CD4-positive, alpha-beta T cell (primary cell): Measurements from ENCODE around the gene ZSCAN18. TPM values are rescaled to one million over a fixed set of nuclear protein-coding genes. Genes with fewer than 3 reads are reported as not detected.

Experiments used
- ATAC-seq: fragments of 200-7000 bp; cut with Tn5 transposase; one replicate; pipeline ENCODE4 v1.10.0; 2022; ENCODE audit warnings: mild to moderate bottlenecking; ENCODE audit not compliant: poor library complexity
- CTCF ChIA-PET: fragments of 350-600 bp; sonication (Branson Sonifier 250); formaldehyde crosslinking; loops from one replicate; lab custom pipeline; 2021; ENCODE audit warnings: antibody characterized with exemption, inconsistent platforms; lab: Charles Lee
- POLR2A ChIA-PET: fragments of 350-600 bp; sonication (Branson Sonifier 250); formaldehyde crosslinking; loops from one replicate; lab custom pipeline; 2021; ENCODE audit warnings: antibody characterized with exemption, inconsistent platforms; lab: Charles Lee
- DNase-seq, 14 experiments: peaks; one replicate each; pipeline ENCODE4 v3.0.0-alpha.2; 2013 to 2020; ENCODE audit warnings: mixed read lengths in 2 of 14
- H3K27ac ChIP-seq, 2 donors: one replicate each; pipeline versions ENCODE4 v1.5.1 to v1.7.0; 2013; ENCODE audit warnings: low read length in 2 of 2, low read depth in 1 of 2, mild to moderate bottlenecking in 1 of 2
- H3K27me3 ChIP-seq, 2 experiments: 1 replicate in 1 of 2; 2 replicates in 1 of 2; pipeline versions ENCODE4 v1.6.1 to v1.7.0; 2013; ENCODE audit warnings: low read length in 2 of 2, control low read depth in 1 of 2, mild to moderate bottlenecking in 1 of 2, moderate library complexity in 1 of 2; ENCODE audit not compliant: insufficient read depth in 2 of 2, control insufficient read depth in 1 of 2
- H3K36me3 ChIP-seq: one replicate; pipeline ENCODE4 v1.6.1; 2013; ENCODE audit warnings: low read length, control low read depth; ENCODE audit not compliant: insufficient read depth
- H3K4me1 ChIP-seq: one replicate; pipeline ENCODE4 v1.6.1; 2013; ENCODE audit warnings: low read length, control low read depth; ENCODE audit not compliant: insufficient read depth
- H3K4me3 ChIP-seq: one replicate; pipeline ENCODE4 v1.5.1; 2013; ENCODE audit warnings: mild to moderate bottlenecking, low read length, moderate library complexity
- H3K9me3 ChIP-seq, 2 experiments: 1 replicate in 1 of 2; 2 replicates in 1 of 2; pipeline versions ENCODE4 v1.6.1 to v1.7.0; 2013; ENCODE audit warnings: low read length in 2 of 2, mild to moderate bottlenecking in 2 of 2, control low read depth in 1 of 2, moderate library complexity in 1 of 2; ENCODE audit not compliant: control insufficient read depth in 1 of 2, insufficient read depth in 1 of 2
- H3K27ac Mint-ChIP-seq: one replicate; pipeline ENCODE4 v1.8.0; 2020; ENCODE audit warnings: mixed read lengths
- H3K27me3 Mint-ChIP-seq: one replicate; pipeline ENCODE4 v1.8.0; 2021; ENCODE audit warnings: mixed read lengths
- H3K36me3 Mint-ChIP-seq: one replicate; pipeline ENCODE4 v1.8.0; 2021; ENCODE audit warnings: low read depth, mixed read lengths
- H3K4me1 Mint-ChIP-seq: one replicate; pipeline ENCODE4 v1.8.0; 2021; ENCODE audit warnings: low read depth, mixed read lengths
- H3K4me3 Mint-ChIP-seq: one replicate; pipeline ENCODE4 v1.8.0; 2020; ENCODE audit warnings: mild to moderate bottlenecking, mixed read lengths
- H3K9me3 Mint-ChIP-seq: one replicate; pipeline ENCODE4 v1.8.0; 2020; ENCODE audit warnings: mixed read lengths
- intact Hi-C, 2 experiments: fragments of 100-400 bp; cut with DNase I in 1 of 2; cut with micrococcal nuclease in 1 of 2; formaldehyde crosslinking; loops; one replicate each; pipeline versions ENCODE4 v1.15.1 to v1.9.0; 2023 to 2025; cut with DNase I, micrococcal nuclease
- total RNA-seq, 174 experiments: library from RNA in 2 of 174; stranded (reverse) in 2 of 174; gene quantifications; one replicate each; pipeline ENCODE4 v1.2.3 and lab custom pipeline; 2021 to 2026
- TF ChIP-seq, protein P1 (sequence below): fragments of 200-600 bp; IDR thresholded peaks from one replicate; pipeline ENCODE4 v1.8.0; 2022; ENCODE audit warnings: antibody characterized with exemption, mild to moderate bottlenecking

ZSCAN18 gene
- total RNA-seq, 2 experiments from 2014 or later = 57.1 to 58.8 TPM

DNA sequence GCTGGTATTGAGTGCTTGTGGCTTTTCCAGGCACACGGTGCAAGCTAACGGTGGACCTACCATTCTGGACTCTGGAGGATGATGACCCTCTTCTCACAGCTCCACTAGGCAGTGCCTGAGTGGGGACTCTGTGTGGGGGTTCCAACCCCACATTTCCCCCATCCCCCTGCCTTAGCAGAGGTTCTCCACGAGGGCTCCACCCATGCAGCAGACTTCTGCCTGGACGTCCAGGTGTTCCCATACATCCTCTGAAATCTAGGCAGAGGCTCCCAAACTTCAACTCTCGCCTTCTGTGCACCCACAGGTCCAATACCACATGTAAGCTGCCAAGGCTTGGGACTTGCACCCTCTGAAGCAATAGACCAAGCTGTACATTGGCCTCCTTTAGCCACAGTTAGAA lies 25.3 kb upstream of the ZSCAN18 start:
- TF ChIP-seq, protein P1, sequence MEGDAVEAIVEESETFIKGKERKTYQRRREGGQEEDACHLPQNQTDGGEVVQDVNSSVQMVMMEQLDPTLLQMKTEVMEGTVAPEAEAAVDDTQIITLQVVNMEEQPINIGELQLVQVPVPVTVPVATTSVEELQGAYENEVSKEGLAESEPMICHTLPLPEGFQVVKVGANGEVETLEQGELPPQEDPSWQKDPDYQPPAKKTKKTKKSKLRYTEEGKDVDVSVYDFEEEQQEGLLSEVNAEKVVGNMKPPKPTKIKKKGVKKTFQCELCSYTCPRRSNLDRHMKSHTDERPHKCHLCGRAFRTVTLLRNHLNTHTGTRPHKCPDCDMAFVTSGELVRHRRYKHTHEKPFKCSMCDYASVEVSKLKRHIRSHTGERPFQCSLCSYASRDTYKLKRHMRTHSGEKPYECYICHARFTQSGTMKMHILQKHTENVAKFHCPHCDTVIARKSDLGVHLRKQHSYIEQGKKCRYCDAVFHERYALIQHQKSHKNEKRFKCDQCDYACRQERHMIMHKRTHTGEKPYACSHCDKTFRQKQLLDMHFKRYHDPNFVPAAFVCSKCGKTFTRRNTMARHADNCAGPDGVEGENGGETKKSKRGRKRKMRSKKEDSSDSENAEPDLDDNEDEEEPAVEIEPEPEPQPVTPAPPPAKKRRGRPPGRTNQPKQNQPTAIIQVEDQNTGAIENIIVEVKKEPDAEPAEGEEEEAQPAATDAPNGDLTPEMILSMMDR = no peak
- DNase-seq (no peak), ATAC-seq (no peak)
- ChIA-PET CTCF (no interaction called here), POLR2A (interaction anchor here (0.6 to 1.0 kb wide), 2 partner anchors 25 to 596 kb away, joined by 3 to 4 read pairs; partner anchors contain the start of genes ZNF549 and ZSCAN18)
- Mint-ChIP-seq H3K27ac (no peak overlapping the region), H3K9me3 (peaks cover 21% of the 10 kb centered on the region), H3K27me3 (peaks cover 9% of the 10 kb centered on the region), H3K4me3 (no peak overlapping the region), H3K36me3 (peaks cover 85% of the 10 kb centered on the region), H3K4me1 (no peaks in the 10 kb centered on the region)
- Histone ChIP-seq H3K36me3 (peaks cover 2% of the 10 kb centered on the region), H3K27ac (no peak overlapping the region), H3K4me1 (no peaks in the 10 kb centered on the region), H3K9me3 (peaks cover 83 to 94% of the 10 kb centered on the region in 2 experiments), H3K27me3 (no peaks in the 10 kb centered on the region), H3K4me3 (no peak overlapping the region)
- intact Hi-C loops = no loop called here

DNA sequence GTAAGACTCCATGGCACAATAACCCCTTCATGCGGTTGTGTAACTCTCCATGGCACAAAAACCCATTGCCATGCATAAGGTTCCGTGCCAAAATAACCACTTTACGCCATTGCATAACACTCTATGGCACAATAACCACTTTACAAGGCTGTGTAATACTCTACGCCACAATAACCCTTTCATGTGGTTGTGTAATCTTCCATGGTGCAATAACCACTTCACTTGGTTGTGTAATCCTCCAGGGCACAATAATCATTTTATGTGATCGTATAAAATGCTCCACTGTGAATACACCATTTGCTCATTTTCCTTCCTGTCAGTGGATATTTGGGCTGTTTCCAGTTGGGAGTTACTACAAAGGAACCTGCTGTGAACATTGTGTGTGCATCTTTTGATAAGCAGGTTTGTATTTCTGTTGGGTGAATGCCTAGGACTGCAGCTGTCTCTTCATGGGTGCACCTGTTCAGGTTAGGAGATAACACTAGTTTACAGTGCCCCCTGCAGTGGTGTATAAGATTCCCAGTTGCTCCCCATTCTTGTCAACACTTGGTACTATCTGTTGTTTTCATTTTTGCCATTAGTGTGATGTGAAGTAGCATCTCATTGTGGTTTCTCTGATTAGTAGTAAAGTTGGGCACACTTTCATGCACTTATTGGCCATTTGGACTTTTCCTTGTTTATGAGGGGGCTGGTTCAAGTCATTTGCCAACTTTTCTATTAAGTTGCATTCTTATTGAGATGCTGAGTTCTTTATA lies 21.1 kb upstream of the ZSCAN18 start:
- H3K4me1 ChIP-seq = no peaks in the 10 kb centered on the region
- no peak overlapping the region for H3K4me3 ChIP-seq
- intact Hi-C loops = no loop called here
- peaks cover 69 to 90% of the 10 kb centered on the region in 2 experiments for H3K9me3 ChIP-seq
- POLR2A ChIA-PET = no interaction called here
- CTCF ChIA-PET = no interaction called here
- Mint-ChIP-seq H3K36me3 (peaks cover 78% of the 10 kb centered on the region), H3K4me3 (no peak overlapping the region), H3K9me3 (peaks cover 15% of the 10 kb centered on the region), H3K27me3 (peaks cover 25% of the 10 kb centered on the region), H3K4me1 (no peaks in the 10 kb centered on the region), H3K27ac (no peak overlapping the region)
- no peak for ATAC-seq
- no peak overlapping the region for H3K27ac ChIP-seq
- TF ChIP-seq, protein P1 = no peak
- peaks cover 0 to 9% of the 10 kb centered on the region in 2 experiments for H3K27me3 ChIP-seq
- no peaks in the 10 kb centered on the region for H3K36me3 ChIP-seq
- DNase-seq = no peak

DNA sequence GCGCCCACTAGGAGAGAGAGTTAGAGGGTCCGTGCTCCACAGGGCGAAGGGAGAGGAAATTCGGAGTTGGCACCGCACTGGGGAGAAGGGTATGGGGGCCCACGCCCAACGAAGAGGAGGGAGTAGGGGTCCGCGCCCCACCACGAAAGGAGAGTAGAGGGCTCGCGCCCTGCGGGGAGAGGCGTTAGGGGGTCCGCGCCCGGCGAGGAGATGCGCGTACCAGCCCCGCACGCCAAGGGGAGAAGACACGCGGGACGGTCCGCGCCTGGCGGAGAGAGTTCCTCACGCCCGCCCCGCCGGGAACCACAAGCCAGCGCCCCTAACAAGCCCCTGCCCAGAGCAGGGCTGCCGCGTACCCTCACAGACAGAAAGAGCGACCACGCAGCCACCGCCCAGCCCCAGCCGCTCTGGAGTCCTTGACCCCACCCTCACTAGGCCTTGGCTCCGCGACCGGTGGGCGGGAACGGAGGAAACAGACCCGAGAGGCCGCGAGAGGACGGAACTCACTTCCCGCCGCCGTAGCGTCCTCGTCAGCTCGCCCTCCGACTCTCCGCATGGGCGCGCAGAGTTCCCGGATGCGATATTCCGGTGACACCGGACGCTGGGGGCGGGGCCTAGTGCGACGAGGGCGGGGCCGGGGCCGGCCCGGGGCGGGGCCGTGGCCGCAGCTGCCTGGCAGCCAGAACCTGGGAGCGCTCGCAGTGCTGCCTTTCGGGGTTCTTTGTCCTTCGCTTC lies 20.0 kb upstream of the ZSCAN18 start:
- intact Hi-C loops = no loop called here
- Histone ChIP-seq H3K4me3 (no peak overlapping the region), H3K4me1 (no peaks in the 10 kb centered on the region), H3K27ac (no peak overlapping the region), H3K9me3 (peaks cover 72 to 90% of the 10 kb centered on the region in 2 experiments), H3K27me3 (peaks cover 0 to 9% of the 10 kb centered on the region in 2 experiments), H3K36me3 (no peaks in the 10 kb centered on the region)
- ATAC-seq (no peak), DNase-seq (no peak)
- Mint-ChIP-seq H3K36me3 (peaks cover 76% of the 10 kb centered on the region), H3K27ac (no peak overlapping the region), H3K9me3 (peaks cover 11% of the 10 kb centered on the region), H3K4me1 (no peaks in the 10 kb centered on the region), H3K27me3 (peaks cover 25% of the 10 kb centered on the region), H3K4me3 (no peak overlapping the region)
- TF ChIP-seq, protein P1 = no peak
- ChIA-PET POLR2A (no interaction called here), CTCF (no interaction called here)
